HG03342 (cell line): ENCODE data around the gene ZRANB2.

Experiments
- ATAC-seq: cut with Tn5 transposase; IDR thresholded peaks from one replicate; pipeline ENCODE4 v1.9.1; 2021; ENCODE audit warnings: mild to moderate bottlenecking, moderate library complexity; ENCODE audit not compliant: unreplicated experiment

ZRANB2 gene

DNA sequence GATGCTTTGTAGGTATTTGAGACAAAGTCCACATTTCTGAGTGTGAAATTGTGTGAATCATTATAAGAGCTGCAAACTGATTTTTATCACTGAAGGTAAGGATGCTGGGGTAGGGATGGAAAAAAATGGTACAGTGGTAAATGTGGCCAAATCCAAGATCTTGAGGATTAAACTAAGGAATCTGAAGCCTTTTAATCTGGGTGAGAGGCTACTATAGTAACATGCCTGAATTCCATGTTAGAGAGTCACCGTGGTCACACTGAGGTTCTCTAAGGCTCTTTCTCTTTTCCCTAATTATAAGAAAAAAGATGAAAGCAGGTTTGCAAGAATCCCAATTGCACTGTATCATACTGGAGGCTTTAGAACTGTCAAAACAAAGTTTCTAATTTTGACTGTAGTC lies 50.8 kb downstream of the ZRANB2 start:
- ATAC-seq: no peak

DNA sequence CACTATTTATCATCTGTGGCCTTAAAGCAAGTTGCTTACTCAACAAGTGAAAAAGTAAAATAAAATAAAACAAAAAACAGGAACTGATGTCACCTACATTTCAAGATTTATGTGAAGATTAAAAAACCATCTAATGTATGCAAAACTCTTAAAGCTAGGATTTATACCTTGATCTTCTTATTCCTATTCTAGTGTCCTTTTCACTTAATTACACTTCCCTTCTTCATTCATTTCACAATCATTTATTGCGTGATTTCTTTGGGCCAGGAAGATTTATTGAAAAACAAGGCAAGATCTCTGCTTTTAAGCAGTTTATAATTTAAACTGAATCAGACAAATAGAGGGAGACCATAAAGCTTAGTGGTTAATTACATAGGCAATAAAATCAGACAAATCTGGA lies 51.9 kb downstream of the ZRANB2 start:
- no peak for ATAC-seq

DNA sequence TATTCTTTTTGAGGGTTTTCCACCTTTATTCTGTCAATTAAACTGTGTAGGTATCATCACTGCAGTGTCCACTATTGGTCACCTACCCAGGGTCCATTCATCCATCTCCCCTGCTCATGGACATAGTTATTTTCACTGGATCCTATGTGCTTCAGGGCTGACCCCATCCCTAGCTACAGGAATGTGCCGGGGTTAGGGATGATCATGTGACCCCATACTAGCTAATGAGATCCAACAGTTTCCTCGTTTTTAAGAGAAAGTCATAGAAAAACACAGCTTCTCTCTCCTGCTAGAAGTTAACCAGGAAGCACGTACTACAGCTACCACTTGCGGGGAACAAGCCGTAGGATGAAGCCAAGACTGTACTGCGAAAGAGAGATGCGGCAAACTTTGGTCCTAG lies 52.8 kb downstream of the ZRANB2 start:
- no peak for ATAC-seq

DNA sequence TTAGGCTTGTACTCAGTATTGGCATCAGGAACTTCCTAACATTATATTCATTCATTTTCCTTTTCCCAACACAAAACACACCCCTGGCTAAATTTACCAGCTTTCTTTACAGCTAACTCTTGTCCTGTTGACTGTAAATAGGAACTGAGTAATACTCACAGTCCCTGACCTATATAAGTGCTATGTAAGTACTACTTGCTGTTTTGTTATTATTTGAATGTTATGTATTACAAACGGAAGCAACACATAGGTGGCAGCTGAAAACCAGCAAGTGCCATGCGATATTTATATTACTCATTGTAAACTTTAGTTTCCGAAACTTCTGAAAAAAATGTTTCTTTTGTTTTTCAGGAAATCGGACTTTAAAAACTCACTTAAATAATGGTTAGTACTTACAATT lies 54.7 kb downstream of the ZRANB2 start:
- ATAC-seq: no peak

DNA sequence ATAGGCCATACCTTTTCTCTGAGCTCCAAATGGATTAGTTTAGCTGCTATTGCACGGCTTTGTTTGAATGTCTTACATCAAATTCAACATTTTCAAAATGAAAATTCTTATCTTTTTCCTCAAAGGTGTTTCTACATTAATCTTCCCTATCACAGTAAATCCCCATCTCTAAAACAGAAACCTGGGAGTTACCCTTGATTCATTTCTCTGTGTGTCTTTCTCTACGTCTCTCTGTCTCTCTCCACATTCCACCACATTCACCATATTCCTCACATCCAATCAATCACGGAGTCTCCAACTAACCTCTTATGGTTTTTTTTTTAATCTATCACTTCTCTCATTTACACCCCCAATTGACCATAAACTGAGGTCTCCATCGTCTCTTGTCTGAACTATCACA lies 57.3 kb downstream of the ZRANB2 start:
- ATAC-seq: no peak

DNA sequence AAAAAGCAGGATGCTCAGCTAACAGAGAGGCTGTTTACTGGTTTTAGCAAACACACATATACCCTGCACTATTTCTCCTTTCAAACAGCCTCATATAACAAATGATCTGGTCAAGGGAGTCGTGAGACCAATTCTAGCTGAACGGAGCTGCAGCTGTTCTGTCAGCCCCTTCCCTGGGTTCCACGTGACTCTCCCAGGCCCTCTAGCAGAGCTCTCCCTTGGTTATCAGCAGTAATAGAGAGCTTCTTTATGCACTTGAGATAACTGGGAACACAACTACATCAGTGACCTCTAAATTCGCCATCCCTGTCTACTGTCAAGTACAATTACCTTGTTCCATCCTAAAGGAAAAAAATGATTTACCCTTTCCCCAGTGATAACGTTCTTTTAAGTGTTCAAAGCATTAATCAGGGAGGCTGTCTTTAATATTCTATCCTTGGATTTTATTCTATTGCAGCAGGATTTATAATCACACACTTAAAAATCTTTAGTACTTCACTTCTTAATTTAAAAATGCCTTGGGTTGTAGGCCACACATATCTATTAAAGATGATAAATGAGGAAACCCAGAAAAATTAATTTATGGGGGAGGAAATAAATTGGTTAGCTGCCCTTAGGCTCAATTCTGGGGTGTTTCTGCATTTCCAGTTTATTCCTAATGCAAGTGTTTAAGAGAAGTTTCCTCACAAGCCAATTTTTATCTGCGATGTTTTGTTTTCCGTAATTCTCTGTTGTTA lies 61.4 kb downstream of the ZRANB2 start:
- no peak for ATAC-seq

DNA sequence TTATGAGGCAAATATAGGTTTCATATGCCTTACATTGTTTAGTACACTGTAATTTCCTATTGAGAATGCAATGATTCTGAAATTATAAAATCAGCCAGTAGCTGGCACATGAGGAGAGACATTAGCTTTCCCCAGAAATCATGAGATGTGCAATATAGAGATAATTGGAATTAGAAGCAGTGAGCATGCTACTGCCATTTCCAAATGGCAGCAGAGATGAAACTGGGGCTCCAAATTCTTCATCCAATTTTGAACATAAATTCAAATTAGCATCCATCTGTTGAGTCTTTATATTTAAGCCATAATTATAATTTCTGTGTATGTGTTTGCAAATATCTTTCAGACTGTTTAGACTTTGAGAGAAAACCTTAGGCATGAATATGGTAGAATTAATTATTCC lies 62.0 kb downstream of the ZRANB2 start:
- no peak for ATAC-seq

DNA sequence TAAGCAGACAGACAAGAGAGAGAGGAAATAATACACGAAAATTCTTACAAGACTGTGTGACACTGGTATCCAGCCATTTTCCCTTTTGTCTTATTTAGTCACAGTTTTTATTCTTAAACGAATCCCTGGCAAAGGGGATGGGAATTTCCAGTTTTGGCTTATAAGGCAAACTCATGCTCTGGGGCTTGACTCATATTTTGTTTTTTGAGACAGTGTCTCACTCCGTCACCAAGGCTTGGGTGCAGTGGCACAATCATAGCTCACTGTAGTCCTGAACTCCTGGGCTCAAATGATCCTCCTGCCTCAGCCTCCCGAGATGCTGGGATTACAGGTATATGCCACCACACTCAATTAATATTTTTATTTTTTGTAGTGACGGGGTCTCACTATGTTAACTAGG lies 65.1 kb downstream of the ZRANB2 start:
- no peak for ATAC-seq

DNA sequence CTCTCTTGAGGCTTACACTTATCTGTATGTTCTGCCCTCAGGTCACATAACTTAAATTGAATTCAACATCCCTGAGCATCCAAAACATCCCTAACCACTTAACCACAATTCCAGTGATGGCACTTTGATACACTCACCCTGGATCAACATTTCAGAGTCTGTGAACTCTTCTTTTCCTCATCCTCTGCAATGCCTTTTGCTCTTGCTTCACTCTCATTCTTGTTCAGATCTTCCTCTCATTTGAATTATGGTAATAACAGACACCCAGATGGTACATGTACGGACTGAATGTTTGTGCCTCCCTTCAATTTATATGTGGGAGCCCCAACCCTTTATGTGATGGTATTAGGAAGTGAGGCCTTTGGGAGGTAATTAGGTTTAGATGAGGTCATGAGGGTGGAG lies 66.7 kb downstream of the ZRANB2 start:
- ATAC-seq: no peak
